ENCODE data around the gene ATP6V1E1. TPM values are rescaled to one million over a fixed set of nuclear protein-coding genes. Genes with fewer than 3 reads are reported as not detected.

The ATP6V1E1 gene
- total RNA-seq, 1 donor from 2014 or later, result 102 TPM

GRCh38 chr22:17542452-17542851 is 86.1 kb downstream of the ATP6V1E1 start:
- no peak for DNase-seq

Other genes starting within 250 kb of the ATP6V1E1 start
- not detected for gene SLC25A18, start 65.3 kb downstream of the ATP6V1E1 start, total RNA-seq
- gene BCL2L13, start 10.0 kb upstream of the ATP6V1E1 start, total RNA-seq, result 61.5 TPM
- gene BID, start 145.7 kb upstream of the ATP6V1E1 start, total RNA-seq, result 18.6 TPM